ENCODE results near the gene TRMT11.

DNA sequence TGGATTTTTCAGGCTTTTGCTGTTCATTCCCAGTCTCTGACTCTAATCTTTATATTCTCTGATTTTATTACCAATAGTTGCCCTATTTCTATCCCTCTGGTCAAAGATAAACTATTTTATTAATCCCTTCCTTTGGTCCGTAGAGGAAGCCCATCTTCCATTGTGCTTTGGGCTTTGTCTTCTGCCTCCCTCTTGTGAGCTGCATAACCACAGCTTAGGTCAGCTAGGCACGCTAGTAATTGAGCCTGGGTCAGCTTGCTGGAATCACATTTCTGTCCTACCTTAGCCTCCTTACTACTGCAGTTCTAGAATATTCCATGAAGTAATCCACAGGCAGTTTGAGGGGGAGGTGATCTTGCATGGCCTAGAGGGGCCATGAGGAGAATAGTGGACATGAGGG, 49.4 kb downstream of the TRMT11 start:
- TF ChIP-seq, protein P1, sequence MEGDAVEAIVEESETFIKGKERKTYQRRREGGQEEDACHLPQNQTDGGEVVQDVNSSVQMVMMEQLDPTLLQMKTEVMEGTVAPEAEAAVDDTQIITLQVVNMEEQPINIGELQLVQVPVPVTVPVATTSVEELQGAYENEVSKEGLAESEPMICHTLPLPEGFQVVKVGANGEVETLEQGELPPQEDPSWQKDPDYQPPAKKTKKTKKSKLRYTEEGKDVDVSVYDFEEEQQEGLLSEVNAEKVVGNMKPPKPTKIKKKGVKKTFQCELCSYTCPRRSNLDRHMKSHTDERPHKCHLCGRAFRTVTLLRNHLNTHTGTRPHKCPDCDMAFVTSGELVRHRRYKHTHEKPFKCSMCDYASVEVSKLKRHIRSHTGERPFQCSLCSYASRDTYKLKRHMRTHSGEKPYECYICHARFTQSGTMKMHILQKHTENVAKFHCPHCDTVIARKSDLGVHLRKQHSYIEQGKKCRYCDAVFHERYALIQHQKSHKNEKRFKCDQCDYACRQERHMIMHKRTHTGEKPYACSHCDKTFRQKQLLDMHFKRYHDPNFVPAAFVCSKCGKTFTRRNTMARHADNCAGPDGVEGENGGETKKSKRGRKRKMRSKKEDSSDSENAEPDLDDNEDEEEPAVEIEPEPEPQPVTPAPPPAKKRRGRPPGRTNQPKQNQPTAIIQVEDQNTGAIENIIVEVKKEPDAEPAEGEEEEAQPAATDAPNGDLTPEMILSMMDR (IDR thresholded peaks at IDR 0.05), result no peak
- TF ChIP-seq POLR2A (IDR thresholded peaks at IDR 0.05), result no peak
- no peak for TF ChIP-seq POLR2AphosphoS5 (IDR thresholded peaks at IDR 0.05)
- TF ChIP-seq EP300 (IDR thresholded peaks at IDR 0.05; ENCODE audit: low read depth), result no peak

Data from transverse colon (tissue), 4 donors.